GM23338 (cell line): ENCODE measurements around the gene UCN2. TPM values are rescaled to one million over a fixed set of nuclear protein-coding genes. Genes with fewer than 3 reads are reported as not detected.

Experiments
- ATAC-seq: fragments of 200-7000 bp; cut with Tn5 transposase; 3 replicates; pipeline ENCODE4 v1.9.1; 2020
- DNase-seq: peaks from one replicate; pipeline ENCODE4 v3.0.0-alpha.2; 2015; ENCODE audit warnings: low spot score
- H2AFZ ChIP-seq: fragments of 200-600 bp; sonication (generic); 2 replicates; pipeline ENCODE4 v1.8.0; 2016; ENCODE audit warnings: antibody characterized with exemption, mild to moderate bottlenecking, moderate library complexity
- H3F3A ChIP-seq: fragments of 200-600 bp; sonication (generic); replicated peaks from 2 replicates; pipeline ENCODE4 v1.8.0; 2017; ENCODE audit warnings: antibody characterized with exemption, mixed run types, low read depth
- H3K27ac ChIP-seq: fragments of 200-600 bp; sonication (generic); 2 replicates; pipeline ENCODE4 v1.6.1; 2016; ENCODE audit warnings: low read depth
- H3K27me3 ChIP-seq: fragments of 200-600 bp; sonication (generic); 2 replicates; pipeline ENCODE4 v1.8.0; 2016; ENCODE audit warnings: mild to moderate bottlenecking, mixed run types, moderate library complexity; ENCODE audit not compliant: insufficient read depth
- H3K36me3 ChIP-seq: fragments of 200-600 bp; sonication (generic); 2 replicates; pipeline ENCODE4 v1.8.0; 2016; ENCODE audit warnings: mild to moderate bottlenecking; ENCODE audit not compliant: insufficient read depth
- H3K4me1 ChIP-seq: fragments of 200-600 bp; sonication (generic); 2 replicates; pipeline ENCODE4 v1.8.0; 2016; ENCODE audit warnings: mild to moderate bottlenecking, moderate library complexity; ENCODE audit not compliant: insufficient read depth
- H3K4me2 ChIP-seq: fragments of 200-600 bp; sonication (generic); 2 replicates; pipeline ENCODE4 v1.7.1; 2017; ENCODE audit warnings: mixed run types
- H3K4me3 ChIP-seq: fragments of 200-600 bp; sonication (generic); 2 replicates; pipeline ENCODE4 v1.6.1; 2016; ENCODE audit warnings: mixed run types
- H3K79me2 ChIP-seq: fragments of 200-600 bp; sonication (generic); replicated peaks from 2 replicates; pipeline ENCODE4 v1.8.0; 2017; ENCODE audit warnings: mild to moderate bottlenecking; ENCODE audit not compliant: insufficient read depth
- H3K9me2 ChIP-seq: fragments of 200-600 bp; sonication (generic); 2 replicates; pipeline ENCODE4 v1.8.0; 2017; ENCODE audit not compliant: insufficient read depth
- H4K20me1 ChIP-seq: fragments of 200-600 bp; sonication (generic); replicated peaks from 2 replicates; pipeline ENCODE4 v1.8.0; 2017; ENCODE audit warnings: mild to moderate bottlenecking; ENCODE audit not compliant: insufficient read depth
- H3K27ac Mint-ChIP-seq: 2 replicates; pipeline ENCODE4 v1.8.0; 2020; ENCODE audit warnings: inconsistent platforms, mild to moderate bottlenecking, moderate library complexity, mixed read lengths
- H3K27me3 Mint-ChIP-seq: 3 replicates; pipeline ENCODE4 v1.8.0; 2022; ENCODE audit warnings: low read depth, mild to moderate bottlenecking, moderate library complexity, mixed read lengths, inconsistent platforms; ENCODE audit not compliant: insufficient read depth, poor library complexity
- H3K36me3 Mint-ChIP-seq: 3 replicates; pipeline ENCODE4 v1.8.0; 2021; ENCODE audit warnings: low read depth, mild to moderate bottlenecking, inconsistent platforms, moderate library complexity, mixed read lengths
- H3K4me1 Mint-ChIP-seq: 3 replicates; pipeline ENCODE4 v1.8.0; 2020; ENCODE audit warnings: mild to moderate bottlenecking, inconsistent platforms, mixed read lengths
- H3K4me3 Mint-ChIP-seq: 3 replicates; pipeline ENCODE4 v1.8.0; 2021; ENCODE audit warnings: moderate library complexity, mild to moderate bottlenecking, inconsistent platforms, mixed read lengths
- H3K9me3 Mint-ChIP-seq: 3 replicates; pipeline ENCODE4 v1.8.0; 2020; ENCODE audit warnings: moderate library complexity, mild to moderate bottlenecking, inconsistent platforms, mixed read lengths
- CREB1 ChIP-seq: fragments of 250-450 bp; sonication (Bioruptor Pico); IDR thresholded peaks from 2 replicates; pipeline ENCODE4 v1.5.0; 2020; ENCODE audit warnings: low read depth, mild to moderate bottlenecking, moderate library complexity
- CTCF ChIP-seq, 2 experiments: fragments of 200-600 bp in 1 of 2; sonication (generic) in 1 of 2; conservative IDR thresholded peaks; 2 replicates each; pipeline versions ENCODE4 v1.5.1 to v1.6.1; 2016 to 2017; ENCODE audit warnings: antibody characterized with exemption in 2 of 2, low read depth in 2 of 2, mild to moderate bottlenecking in 2 of 2, moderate library complexity in 1 of 2
- ETS1 ChIP-seq: IDR thresholded peaks from 2 replicates; pipeline ENCODE4 v1.6.1; 2016; ENCODE audit warnings: antibody characterized with exemption
- EZH2 ChIP-seq: fragments of 200-600 bp; sonication (generic); IDR thresholded peaks from one replicate; pipeline ENCODE4 v1.8.0; 2017; ENCODE audit warnings: antibody characterized with exemption, mild to moderate bottlenecking, low read depth; ENCODE audit not compliant: unreplicated experiment
- EZH2phosphoT487 ChIP-seq: fragments of 200-600 bp; sonication (generic); IDR thresholded peaks from one replicate; pipeline ENCODE4 v1.8.1; 2018; ENCODE audit warnings: antibody characterized with exemption; ENCODE audit not compliant: unreplicated experiment
- NANOG ChIP-seq: IDR thresholded peaks from 2 replicates; pipeline ENCODE4 v1.6.1; 2016; ENCODE audit warnings: antibody characterized with exemption, borderline replicate concordance
- POLR2AphosphoS5 ChIP-seq: IDR thresholded peaks from 2 replicates; pipeline ENCODE4 v1.6.1; 2016; ENCODE audit warnings: antibody characterized with exemption, low read depth
- REST ChIP-seq: IDR thresholded peaks from one replicate; pipeline ENCODE4 v1.6.1; 2018; ENCODE audit warnings: antibody characterized with exemption; ENCODE audit not compliant: unreplicated experiment
- ZNF114 ChIP-seq: fragments of 250-450 bp; sonication (Bioruptor Pico); IDR thresholded peaks from 2 replicates; pipeline ENCODE4 v1.5.0; 2020; ENCODE audit warnings: mild to moderate bottlenecking, moderate library complexity
- ZNF331 ChIP-seq: fragments of 250-450 bp; sonication (Bioruptor Pico); IDR thresholded peaks from 2 replicates; pipeline ENCODE4 v1.5.0; 2020; ENCODE audit warnings: low read depth, mild to moderate bottlenecking, moderate library complexity
- ZNF462 ChIP-seq: fragments of 250-450 bp; sonication (Bioruptor Pico); IDR thresholded peaks from 2 replicates; pipeline ENCODE4 v1.5.0; 2020; ENCODE audit warnings: mild to moderate bottlenecking, moderate library complexity
- polyA plus RNA-seq: library from polyadenylated mRNA; unstranded; fragments of >200 nt; fragmentation: Nextera tagmentation; extraction: Ambion mirVana; gene quantifications from 2 replicates; pipeline ENCODE4 v1.2.1, GENCODE V29; 2016
- total RNA-seq: library from RNA; depleted of rRNA; stranded (reverse); fragments of >200 nt; shearing (Covaris generic); gene quantifications from 2 replicates; pipeline ENCODE4 v1.2.3, GENCODE V29; 2014

UCN2 gene
- total and polyA plus RNA-seq, 2 experiments from 2014 or later = 0.17 TPM; not detected in 1

- no peak for TF ChIP-seq ZNF114 (CRISPR knock-in tag)
- no peak for TF ChIP-seq EZH2phosphoT487
- no peak for TF ChIP-seq NANOG
- TF ChIP-seq CREB1 (CRISPR knock-in tag) = no peak
- no peak for TF ChIP-seq CTCF (conservative IDR thresholded peaks at IDR 0.05; ENCODE audit: low read depth in 2 of 2)
- TF ChIP-seq EZH2 = no peak
- no peak for TF ChIP-seq ZNF331 (CRISPR knock-in tag)
- TF ChIP-seq POLR2AphosphoS5 = no peak
- TF ChIP-seq ETS1 = no peak
Measured at GRCh38 chr3:48535578-48535977, 28.0 kb downstream of the UCN2 start (continued).

- no peak for TF ChIP-seq ETS1
- TF ChIP-seq REST = no peak
- no peak for TF ChIP-seq ZNF462 (CRISPR knock-in tag)
- TF ChIP-seq EZH2 = no peak
- TF ChIP-seq CREB1 (CRISPR knock-in tag) = no peak
- H4K20me1 ChIP-seq = no peaks in the 10 kb centered on the region
- H3K27ac ChIP-seq = no peak overlapping the region
- H3K27me3 Mint-ChIP-seq = no peaks in the 10 kb centered on the region
- H3K4me3 ChIP-seq = no peak overlapping the region
- H3K4me3 Mint-ChIP-seq = no peak overlapping the region
- H3K27me3 ChIP-seq = no peaks in the 10 kb centered on the region
- H3K4me1 ChIP-seq = no peaks in the 10 kb centered on the region
- no peaks in the 10 kb centered on the region for H3K9me2 ChIP-seq
- H3K36me3 ChIP-seq = 0 out of 2 replicates have a peak, but pooled peaks cover 3% of the 10 kb centered on the region
- H3F3A ChIP-seq = peaks cover 8% of the 10 kb centered on the region; the same call in 1 of the 2 replicates
- no peak for ATAC-seq
- H3K4me2 ChIP-seq = no peak overlapping the region
- peaks cover 17% of the 10 kb centered on the region for H3K36me3 Mint-ChIP-seq
- H2AFZ ChIP-seq = no peak overlapping the region
- H3K79me2 ChIP-seq = no peaks in the 10 kb centered on the region
- no peaks in the 10 kb centered on the region for H3K4me1 Mint-ChIP-seq
- no peaks in the 10 kb centered on the region for H3K9me3 Mint-ChIP-seq
- no peak for DNase-seq
- no peak overlapping the region for H3K27ac Mint-ChIP-seq
Measured at GRCh38 chr3:48532977-48533337, 30.6 kb downstream of the UCN2 start.
